Fibroblast of lung (primary cell): ENCODE measurements around the gene TTC31.

Source experiments
- EZH2 ChIP-seq: IDR thresholded peaks from 2 replicates; pipeline ENCODE4 v1.5.1; 2012; ENCODE audit warnings: low read length, control low read depth, mild to moderate bottlenecking; ENCODE audit errors: missing control alignments
- TF ChIP-seq, protein P1 (sequence below), 2 donors: IDR thresholded peaks in 1 of 2; conservative IDR thresholded peaks in 1 of 2; 1 replicate in 1 of 2; 2 replicates in 1 of 2; pipeline ENCODE4 v1.5.1; 2011 to 2012; ENCODE audit warnings: low read length in 2 of 2, control low read depth in 1 of 2, inconsistent platforms in 1 of 2, low read depth in 1 of 2, mild to moderate bottlenecking in 1 of 2

DNA sequence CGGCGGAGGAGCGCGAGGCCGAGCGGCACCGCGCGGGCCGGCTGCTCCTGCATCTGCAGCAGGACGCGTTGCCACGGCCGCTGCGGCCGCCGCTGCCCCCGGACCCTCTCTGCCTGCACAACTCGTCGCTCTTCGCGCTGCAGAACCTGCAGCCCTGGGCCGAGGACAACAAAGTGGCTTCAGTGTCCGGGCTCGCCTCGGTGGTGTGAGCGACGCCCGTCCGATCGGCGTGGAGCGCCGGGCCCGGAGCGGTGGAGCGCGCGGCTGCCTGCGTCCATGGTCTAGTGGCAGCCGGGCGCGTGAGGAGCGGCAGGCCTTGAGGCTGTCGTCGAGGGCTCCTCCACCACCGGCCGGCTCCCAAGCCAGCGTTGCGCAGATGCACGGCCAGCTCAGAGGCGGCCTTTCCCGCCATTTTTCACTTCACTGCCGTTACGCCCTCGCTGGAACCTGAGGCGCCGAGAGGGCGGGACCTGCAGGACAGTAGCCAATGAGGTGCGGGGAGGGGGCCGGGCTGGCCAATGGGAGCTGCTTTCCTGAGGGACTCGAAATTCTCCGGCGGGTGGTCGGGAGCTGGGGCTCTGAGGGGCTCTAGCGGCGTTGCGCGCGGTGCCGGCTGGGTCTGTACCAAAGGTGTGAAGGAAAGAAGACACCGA lies 33.2 kb downstream of the TTC31 start:
- TF ChIP-seq, protein P1, sequence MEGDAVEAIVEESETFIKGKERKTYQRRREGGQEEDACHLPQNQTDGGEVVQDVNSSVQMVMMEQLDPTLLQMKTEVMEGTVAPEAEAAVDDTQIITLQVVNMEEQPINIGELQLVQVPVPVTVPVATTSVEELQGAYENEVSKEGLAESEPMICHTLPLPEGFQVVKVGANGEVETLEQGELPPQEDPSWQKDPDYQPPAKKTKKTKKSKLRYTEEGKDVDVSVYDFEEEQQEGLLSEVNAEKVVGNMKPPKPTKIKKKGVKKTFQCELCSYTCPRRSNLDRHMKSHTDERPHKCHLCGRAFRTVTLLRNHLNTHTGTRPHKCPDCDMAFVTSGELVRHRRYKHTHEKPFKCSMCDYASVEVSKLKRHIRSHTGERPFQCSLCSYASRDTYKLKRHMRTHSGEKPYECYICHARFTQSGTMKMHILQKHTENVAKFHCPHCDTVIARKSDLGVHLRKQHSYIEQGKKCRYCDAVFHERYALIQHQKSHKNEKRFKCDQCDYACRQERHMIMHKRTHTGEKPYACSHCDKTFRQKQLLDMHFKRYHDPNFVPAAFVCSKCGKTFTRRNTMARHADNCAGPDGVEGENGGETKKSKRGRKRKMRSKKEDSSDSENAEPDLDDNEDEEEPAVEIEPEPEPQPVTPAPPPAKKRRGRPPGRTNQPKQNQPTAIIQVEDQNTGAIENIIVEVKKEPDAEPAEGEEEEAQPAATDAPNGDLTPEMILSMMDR (conservative IDR thresholded peaks at IDR 0.05 in 1 of 2, IDR thresholded peaks at IDR 0.05 in 1 of 2; ENCODE audit: low read depth in 1 of 2, low read length in 2 of 2): no peak
- TF ChIP-seq EZH2: peak; percentile 77
